ENCODE data around the gene CELF4.

CELF4 gene

GRCh38 chr18:37422596-37422995, 143.0 kb downstream of the CELF4 start:
- no peak overlapping the region for H3K4me3 ChIP-seq (ENCODE audit: control insufficient read depth, low read depth, low read length)
- no peak for DNase-seq (ENCODE audit: low read depth)
- no peak for TF ChIP-seq CTCF (conservative IDR thresholded peaks at IDR 0.05; ENCODE audit: control insufficient read depth, insufficient read depth, low read depth, low read length)

GRCh38 chr18:37422116-37422515, 143.5 kb downstream of the CELF4 start:
- TF ChIP-seq CTCF (conservative IDR thresholded peaks at IDR 0.05; ENCODE audit: control insufficient read depth, insufficient read depth, low read depth, low read length): no peak
- DNase-seq (ENCODE audit: low read depth): no peak
- H3K4me3 ChIP-seq (ENCODE audit: control insufficient read depth, low read depth, low read length): no peak overlapping the region

GRCh38 chr18:37421341-37422077, 144.1 kb downstream of the CELF4 start:
- TF ChIP-seq CTCF (conservative IDR thresholded peaks at IDR 0.05; ENCODE audit: control insufficient read depth, insufficient read depth, low read depth, low read length): no peak
- no peak overlapping the region for H3K4me3 ChIP-seq (ENCODE audit: control insufficient read depth, low read depth, low read length)
- DNase-seq (ENCODE audit: low read depth): no peak

- H3K4me3 ChIP-seq (ENCODE audit: control insufficient read depth, low read depth, low read length): no peak overlapping the region
- no peak for TF ChIP-seq CTCF (conservative IDR thresholded peaks at IDR 0.05; ENCODE audit: control insufficient read depth, insufficient read depth, low read depth, low read length)
- no peak for DNase-seq (ENCODE audit: low read depth)
Observed at GRCh38 chr18:37420315-37420880, 145.2 kb downstream of the CELF4 start.

GRCh38 chr18:37419866-37420265, 145.7 kb downstream of the CELF4 start:
- DNase-seq (ENCODE audit: low read depth): no peak
- TF ChIP-seq CTCF (conservative IDR thresholded peaks at IDR 0.05; ENCODE audit: control insufficient read depth, insufficient read depth, low read depth, low read length): no peak
- no peak overlapping the region for H3K4me3 ChIP-seq (ENCODE audit: control insufficient read depth, low read depth, low read length)

GRCh38 chr18:37419315-37419714, 146.3 kb downstream of the CELF4 start:
- TF ChIP-seq CTCF (conservative IDR thresholded peaks at IDR 0.05; ENCODE audit: control insufficient read depth, insufficient read depth, low read depth, low read length): no peak
- H3K4me3 ChIP-seq (ENCODE audit: control insufficient read depth, low read depth, low read length): no peak overlapping the region
- no peak for DNase-seq (ENCODE audit: low read depth)

Measured in fibroblast of mammary gland (primary cell).